Umbilical cord (tissue), 2 donors: Measurements from ENCODE around the gene CLIC5. TPM values are rescaled to one million over a fixed set of nuclear protein-coding genes. Genes with fewer than 3 reads are reported as not detected.

Source experiments
- DNase-seq: peaks from one replicate; pipeline ENCODE4 v3.0.0-alpha.2; 2015; ENCODE audit warnings: low spot score
- total RNA-seq: library from RNA; depleted of rRNA; stranded (reverse); fragments of >200 nt; gene quantifications from one replicate; pipeline ENCODE4 v1.2.3, GENCODE V29; 2014; ENCODE audit warnings: low replicate concordance; ENCODE audit not compliant: insufficient read depth

Gene CLIC5
- total RNA-seq, 1 donor from 2014 or later, result 3.6 TPM

DNA sequence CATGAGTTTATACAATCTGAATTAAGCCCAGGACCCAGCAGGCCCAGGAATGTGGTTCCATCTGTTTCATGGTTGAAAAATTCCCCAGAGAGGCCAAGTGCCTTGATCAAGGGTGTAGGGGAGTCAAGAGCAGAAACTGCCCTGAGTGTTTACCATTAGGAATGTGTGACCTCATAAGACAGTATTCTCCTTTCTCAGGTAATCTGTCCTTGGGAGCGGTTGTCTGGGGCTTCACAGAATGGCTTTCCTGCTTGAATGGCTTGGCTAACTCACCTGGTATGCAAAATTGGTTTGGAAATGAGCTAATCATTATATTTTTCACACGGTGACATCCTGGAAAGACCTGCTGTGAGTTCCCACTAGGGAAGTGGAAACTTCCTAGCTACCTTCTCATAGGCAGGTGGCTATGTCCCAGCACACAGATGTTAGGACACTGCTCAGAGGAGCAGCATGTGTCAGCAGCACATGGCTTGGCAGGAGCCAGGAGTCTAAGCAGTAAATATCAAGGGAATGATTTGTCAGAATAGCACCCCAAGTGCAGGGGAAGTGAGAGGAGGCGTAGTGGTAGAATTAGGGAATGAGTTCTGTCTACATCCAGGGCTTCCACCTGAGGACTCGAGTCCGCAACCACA lies 17.7 kb downstream of the CLIC5 start:
- DNase-seq, result no peak

DNA sequence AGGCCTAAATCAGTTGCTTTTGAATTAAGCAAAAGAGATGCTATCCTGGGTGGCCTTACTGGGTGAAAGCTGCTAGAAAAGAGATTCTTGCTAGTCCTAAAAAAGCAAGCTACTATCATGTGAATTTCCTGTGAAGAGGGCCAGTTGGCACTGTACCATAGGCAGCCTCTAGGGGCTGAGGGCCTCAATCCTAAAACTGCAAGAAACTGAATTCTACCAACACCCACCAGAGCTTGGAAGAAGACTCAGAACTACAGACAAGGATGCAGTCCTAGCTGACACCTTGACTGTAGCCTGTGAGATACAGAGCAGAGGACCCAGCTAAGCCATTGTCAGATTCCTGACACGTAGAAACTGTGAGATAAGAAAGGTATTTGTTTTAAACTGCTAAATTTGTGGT lies 24.5 kb downstream of the CLIC5 start:
- no peak for DNase-seq

DNA sequence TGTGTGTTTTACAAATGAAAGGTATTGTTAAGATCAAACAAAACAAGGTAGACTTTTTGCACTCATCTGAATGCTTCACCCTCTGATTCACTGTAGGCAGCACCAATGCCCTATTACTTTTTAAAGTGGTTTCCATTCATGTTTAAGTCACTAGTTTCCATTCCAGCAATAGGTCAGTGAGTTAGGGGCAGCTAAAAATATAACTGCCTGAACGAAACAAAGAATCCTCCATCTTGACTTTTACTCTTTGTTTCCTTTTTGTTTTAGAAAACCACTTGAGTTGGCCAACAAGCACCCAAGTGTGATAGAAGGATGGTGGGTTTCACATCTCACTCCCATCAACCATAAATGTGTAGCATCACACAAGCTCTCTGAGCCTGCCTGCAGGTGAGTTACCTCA lies 25.5 kb downstream of the CLIC5 start:
- no peak for DNase-seq

DNA sequence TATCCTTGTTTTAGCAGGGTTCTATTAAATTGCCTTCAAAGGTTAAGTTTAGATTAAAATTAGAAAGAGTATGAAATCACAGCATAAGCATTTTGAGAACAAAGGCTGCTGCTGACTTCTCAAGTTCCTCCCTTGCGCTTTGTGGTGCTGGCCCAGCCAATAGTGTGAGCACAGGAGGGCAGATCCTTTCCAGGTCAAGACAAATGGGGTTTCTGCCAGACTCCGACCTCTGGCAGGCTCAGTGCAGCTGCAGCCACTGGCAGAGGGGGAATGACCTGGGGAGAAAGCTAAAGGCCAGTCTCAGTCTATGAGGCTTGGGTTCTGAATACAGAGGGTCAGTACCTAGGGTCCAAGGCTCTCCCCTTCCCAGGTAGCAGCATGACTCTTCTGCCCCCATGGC lies 27.0 kb downstream of the CLIC5 start:
- DNase-seq, result no peak

DNA sequence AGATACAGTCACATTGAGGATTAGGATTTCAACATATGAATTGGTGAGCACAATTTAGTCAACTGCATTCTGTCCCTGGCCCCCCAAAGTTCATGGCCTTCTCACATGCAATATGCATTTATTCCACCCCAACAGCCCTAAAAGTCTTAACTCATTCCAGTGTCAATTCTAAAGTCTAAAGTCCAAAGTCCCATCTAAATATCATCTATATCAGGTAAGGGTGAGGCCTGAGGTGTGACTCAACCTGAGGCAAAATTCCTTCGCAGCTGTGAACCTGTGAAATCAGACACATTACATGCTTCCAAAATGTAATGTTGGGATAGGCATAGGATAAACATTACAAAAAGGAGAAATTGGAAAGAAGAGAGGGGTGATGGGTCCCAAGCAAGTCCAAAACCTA lies 27.8 kb downstream of the CLIC5 start:
- no peak for DNase-seq

DNA sequence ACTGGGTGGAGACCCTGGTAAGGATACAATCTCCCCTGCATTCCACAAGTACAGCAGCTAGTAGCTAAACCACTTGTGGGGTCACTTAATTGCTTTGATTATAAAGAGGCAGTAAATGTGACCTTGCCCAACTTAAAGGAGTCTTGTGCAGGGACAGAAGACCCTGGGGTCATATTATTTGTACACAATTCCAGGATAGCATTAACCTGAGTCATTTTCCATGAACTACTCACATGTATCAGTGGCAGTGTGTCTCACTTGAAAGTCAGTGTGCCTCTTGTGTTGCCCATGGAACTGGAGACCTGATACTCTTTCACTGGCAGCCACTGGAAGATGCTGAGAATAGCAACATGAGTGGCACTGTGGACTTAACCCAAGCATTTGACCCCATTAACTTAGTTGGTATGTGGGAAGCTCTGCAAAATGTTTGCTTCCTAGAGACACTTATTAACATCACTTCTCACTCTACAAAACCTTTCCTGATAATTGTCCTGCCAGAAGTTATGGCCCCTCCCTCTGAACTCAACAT lies 28.9 kb downstream of the CLIC5 start:
- DNase-seq, result no peak

DNA sequence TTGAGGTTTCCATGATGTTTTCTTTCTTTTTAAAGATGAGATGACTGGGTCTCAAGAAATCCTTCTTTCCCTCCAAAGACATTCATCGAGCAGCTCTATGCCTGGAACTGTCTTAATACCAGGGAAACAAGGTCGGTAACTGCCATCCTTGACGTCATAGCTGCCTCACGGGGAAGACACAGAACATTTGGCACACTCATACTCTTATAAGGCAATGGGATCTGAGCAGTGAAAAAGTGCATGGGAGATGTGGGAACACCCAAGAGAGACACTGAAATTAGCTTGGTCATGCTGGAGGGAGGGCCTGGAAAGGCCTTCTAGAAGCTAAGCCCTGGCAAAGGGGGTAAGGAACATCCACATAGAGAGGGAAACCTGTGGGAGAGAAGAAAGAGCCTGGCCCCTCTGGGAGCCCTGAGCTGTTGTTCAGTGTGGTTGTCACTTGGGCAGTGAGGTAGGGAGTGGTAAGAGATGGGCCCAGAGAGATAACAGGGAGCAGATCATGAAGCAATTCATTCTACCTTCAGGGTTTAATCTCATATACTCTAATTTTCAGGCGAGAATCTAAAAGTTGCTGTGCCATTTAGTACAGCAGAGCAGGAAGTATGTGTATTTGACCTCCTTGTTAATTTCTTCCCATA lies 30.8 kb downstream of the CLIC5 start:
- no peak for DNase-seq

DNA sequence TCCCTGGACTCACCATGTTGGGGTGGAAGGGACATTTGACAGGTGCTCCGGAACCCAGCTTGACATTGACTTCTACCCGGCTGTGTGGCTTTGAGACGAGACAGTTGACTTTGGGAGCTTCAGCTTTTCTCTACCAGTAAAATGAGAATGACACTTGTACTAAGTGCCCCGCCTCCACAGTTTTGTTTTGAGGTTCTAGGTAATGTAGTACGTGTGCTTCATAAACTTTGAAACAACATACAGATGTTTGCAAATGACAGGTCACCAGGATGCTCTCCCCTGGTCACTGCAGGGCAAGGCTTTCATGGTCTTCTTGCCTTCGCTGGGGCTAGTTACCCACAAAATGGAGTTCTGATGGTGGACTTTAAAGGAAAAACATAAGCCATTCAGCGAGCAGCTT lies 31.3 kb downstream of the CLIC5 start:
- DNase-seq, result no peak

DNA sequence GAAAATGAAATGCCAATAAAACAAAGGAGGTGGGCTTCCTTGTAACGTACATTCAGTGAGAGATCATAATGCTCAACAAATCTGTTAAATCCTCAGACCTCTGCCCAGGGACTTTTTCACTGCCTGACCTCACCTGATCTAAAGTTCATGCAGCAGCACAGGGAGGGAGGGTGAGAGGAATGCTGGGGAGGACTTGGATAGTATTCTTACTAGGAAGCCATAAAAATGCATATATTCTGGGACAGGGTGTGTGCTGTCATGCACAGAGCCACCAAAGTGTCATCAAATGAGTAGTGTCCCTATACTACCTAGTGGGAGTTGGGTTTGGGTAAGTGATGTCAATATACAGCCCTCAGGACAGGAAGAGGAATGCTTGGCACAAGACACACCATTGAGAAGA lies 32.6 kb downstream of the CLIC5 start:
- DNase-seq, result no peak

DNA sequence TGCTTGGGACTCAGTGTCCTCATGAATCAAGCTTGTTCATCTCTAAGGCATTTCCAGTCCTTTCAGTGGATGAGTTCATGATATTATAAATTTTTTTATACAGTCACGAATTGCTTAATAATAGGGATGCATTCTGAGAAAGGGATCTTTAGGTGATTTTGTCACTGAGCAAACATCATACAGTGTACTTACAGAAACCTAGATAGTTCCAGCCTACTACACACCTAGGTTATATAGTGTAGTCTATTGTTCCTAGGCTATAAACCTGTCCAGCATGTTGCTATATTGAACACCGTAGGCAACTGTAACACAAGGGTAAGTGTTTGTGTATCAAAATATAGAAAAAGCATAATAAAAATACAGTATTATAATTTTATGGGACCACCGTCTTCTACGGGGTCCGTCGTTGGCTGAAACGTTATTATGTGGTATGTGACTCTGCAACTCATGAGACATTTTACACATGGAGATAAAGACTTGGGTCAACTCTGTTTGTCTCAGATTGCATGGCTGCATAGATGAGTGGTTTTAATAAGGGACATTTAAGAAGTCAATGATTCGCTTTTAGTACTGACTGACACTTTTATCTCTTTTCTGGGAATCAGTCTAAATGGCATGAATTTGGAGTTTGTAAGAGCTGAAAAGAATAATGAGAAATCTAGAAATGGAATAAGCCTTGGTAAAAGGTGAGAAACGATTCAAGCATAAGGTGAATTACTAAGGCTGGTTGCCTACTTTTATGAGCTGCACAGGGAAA lies 33.2 kb downstream of the CLIC5 start:
- no peak for DNase-seq

DNA sequence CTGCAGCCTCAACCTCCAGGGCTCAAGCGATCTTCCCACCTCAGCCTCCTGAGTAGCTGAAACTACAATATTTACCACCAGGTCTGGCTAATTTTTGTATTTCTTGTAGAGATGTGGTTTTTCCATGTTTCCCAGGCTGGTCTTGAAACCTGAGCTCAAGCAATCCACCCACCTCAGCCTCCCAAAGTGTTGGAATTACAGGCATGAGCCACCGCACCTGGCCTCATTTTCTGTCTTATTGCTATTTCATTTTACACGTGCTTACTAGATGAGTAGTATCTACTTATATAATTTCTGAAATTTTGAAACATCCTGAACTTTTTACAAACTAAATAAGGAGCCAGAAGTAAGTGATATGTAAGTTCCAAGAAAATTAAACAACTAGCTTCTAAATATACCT lies 34.6 kb downstream of the CLIC5 start:
- no peak for DNase-seq

DNA sequence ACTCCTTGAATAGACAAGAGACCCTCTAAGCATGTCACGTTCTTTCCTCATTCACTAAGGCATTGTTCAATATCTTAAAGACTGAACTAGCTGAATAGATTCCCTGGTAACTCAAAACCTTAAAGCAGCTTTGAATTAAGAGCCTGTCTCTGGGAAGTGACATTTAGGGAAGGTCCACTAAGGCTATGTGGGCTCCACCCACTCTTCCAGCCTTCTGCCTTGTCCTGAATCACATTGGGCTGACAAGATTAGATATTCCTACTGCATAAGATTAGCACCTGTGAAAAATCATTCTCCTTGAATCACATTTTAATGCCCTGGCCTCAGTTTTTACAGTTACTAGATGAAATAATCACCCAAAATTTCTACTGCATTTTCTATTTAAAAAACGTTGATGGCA lies 36.3 kb downstream of the CLIC5 start:
- no peak for DNase-seq

DNA sequence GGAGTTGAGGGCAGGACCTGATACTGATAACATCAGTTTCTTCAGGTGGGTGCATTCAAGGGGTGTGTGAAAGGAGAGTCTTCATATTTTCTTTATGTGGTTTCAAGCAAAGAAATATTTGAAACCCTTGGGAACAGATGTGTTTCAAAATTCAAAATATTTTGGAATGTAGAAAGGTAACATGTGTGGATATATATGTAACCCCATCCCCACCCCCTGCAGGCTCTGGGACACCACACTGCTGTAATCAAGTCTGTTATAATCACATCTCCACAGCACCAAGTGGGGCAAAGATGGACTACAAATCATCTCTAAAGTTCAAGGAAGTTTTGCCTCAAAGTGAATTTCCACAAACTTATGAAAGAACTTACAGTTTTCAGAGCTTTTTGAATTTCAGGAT lies 41.1 kb downstream of the CLIC5 start:
- no peak for DNase-seq

DNA sequence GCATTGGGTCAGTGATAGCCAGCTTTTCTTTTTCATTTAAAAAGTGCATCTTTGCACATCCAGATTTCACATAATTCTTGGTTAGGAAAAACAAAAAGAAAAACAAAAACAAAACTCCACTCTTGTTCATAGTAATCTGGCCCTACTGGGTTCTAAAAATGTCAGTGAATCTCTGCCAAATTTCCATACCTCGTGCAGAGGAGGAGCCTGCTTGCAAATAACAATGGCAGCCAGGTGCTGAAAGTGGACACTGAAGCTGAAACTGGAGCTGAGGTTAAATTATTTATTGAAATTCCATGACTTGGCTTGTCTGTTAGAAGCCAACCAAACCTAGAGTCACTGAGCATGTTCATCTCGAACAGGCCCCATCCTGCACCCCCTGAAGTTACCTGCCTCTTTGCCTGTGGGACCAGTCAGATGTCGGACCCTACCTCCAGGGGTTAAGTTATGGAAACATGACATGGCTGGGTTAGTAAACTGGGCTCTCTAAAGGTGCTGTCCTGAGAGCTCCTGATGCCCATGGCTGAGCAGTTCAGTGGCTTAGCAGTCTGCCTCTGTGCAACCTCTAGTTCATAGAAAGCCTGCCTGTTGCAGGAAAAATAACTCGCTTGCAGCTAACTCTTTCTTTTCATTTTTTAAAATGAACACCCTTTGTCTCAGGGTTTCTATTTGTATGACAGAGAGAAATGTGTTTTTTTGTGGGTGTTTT lies 42.7 kb downstream of the CLIC5 start:
- no peak for DNase-seq

DNA sequence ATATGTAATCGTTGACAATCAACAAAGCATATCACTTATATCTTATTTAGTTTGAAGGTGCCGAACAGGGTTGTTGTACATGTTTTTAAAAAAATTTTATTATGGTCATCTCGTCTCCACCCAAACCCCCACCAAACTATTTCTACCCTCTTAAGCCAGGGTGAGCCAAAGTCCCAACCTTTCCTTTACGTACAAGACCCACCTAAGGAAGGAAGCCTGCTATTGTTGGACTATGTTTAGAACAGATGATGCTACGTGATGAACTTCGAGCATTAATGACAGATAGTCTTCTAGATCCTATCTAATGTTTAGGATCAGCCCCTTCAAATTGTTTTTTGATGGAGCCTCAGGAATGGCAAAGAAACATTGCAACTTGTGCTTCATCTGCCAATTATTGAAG lies 44.4 kb downstream of the CLIC5 start:
- DNase-seq, result no peak

DNA sequence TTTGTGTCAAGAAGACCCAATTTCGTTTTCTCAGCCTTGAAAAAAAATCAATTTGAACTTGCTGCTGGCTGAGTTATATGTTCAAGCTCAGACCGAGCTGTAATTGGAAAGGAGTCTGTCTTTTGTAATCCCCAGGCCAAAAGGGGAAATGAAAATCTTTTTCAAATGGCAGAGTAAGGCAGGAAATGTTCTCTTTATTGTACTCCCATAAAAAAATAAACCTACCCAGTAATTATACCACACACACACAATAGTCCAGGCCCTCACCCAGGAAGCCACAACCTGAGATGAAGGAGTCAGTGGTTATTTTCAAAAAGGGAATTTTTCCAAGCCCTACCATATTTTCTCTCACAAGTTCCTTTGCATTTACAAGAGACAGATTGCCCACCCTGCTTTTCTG lies 45.3 kb downstream of the CLIC5 start:
- no peak for DNase-seq

DNA sequence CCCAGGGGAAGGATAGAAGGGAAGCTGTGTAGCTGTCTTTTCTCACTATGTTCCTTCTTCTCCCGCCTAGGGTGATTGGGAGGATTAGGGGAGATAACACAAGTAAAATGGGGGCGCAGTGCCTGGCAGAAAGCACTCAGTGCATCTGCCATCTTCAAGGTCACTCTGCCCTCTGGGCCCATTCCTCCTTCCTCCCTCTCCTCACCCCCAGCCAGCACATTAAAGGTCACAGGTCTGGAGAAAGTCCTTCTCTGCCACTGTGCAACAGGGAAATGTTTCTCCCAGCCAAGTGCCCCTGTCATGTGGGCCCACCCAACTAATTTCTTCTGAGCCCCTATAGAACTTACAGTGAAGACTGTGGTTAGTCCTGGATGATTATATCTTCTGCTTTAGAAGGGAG lies 45.8 kb downstream of the CLIC5 start:
- no peak for DNase-seq

DNA sequence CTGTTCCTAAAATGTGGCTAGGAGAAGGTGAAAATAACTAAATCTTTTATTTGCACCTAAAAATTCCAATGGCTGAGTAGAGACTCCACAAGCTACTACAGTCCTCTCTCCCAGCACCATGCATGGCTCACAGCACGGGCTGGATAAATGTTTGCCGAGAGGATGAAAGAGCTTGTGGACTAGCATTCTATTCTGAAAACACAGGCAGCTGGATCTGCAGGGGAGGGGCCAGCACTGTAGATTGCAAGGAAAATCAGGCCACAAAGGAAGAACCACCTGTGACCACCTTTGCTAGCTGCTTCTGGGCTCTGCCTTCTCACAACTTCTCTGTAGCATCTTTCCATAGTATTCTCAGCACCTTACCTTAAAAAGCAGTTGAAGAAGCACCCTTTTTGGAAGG lies 46.6 kb downstream of the CLIC5 start:
- DNase-seq, result no peak

DNA sequence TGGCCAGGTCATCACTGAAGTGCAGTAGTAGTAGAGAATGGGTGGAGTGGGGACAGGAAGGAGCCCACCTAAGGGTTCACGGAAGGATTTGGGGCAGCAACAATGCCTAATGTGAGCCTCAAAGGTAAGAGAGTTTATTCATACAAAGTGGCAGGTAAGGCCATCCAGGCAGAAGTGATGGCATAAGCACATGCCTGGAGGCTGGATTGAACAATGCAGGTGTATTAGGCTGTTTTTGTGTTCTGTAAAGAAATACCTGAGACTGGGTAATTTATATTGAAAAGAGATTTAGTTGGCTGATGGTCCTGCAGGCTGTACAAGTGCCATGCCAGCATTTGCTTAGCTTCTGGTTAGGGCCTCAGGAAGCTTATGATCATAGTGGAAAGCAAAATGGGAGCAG lies 48.3 kb downstream of the CLIC5 start:
- no peak for DNase-seq

DNA sequence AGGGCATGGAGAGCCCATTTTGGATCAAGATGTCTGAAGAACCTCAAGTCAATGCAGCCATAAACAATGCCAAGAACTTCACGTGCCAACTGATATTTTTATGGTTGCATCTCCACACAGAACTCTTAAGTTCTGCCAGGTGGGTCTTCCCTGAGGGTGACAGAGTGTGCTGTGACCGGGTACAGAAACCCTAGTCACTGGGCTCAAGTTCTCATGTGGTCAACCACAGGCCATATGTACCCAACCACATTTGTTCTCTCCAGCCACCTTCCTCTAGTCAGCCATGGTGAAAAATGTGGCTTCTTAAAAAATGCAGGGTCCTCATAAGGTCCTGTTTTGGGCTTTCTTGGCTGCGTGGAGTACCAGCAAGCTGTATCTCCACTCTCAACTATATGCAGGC lies 48.9 kb downstream of the CLIC5 start:
- no peak for DNase-seq

DNA sequence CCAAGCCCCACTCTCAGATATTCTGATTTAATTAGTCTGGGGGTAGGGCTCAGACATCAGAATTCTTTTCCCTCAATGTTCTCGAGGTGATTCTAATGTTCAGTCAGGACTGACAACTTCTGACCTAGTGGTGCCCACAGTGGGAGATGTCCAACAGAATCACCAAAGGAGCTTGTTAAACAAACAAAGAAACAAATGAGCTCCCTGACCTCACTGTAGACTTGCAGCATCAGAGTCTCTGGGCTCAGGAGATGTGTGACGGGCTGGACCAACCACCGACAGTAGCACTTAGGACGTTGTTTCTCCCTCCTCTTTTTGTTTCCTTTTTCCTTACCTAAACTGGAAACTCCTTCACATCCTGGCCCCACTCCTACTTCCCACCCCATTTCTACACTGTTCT lies 49.3 kb downstream of the CLIC5 start:
- DNase-seq, result no peak

DNA sequence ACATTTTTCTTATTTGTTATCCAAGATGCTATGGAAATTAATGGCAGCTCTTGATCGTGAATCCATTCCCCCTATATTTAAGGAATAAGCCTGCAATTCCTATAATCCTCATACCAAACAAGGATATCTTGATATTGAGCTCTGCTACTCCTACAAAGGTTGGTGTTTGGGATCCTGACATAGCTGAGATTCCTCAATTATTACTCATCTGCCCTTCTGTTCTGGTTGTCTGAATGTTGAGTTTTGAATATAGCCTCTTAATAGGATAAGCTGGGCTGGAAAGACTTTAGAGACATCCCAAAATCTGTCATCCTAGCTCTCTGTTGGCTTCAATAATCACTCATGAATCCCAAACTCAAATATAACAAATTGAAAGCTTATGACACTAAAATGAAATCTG lies 49.9 kb downstream of the CLIC5 start:
- DNase-seq, result peak; percentile 47
